Astrocyte (in vitro differentiated cells and primary cell): ENCODE results near the gene SLC16A10. TPM values are rescaled to one million over a fixed set of nuclear protein-coding genes. Genes with fewer than 3 reads are reported as not detected.
A peak's percentile ranks its signal among the peaks of the same experiment; 100 is the strongest.

Experiments
- DNase-seq: peaks from one replicate; pipeline ENCODE4 v3.0.0-alpha.2; 2010; ENCODE audit warnings: low read depth
- FAIRE-seq: peaks from 2 replicates; lab custom pipeline; 2011; peaks lifted over from hg19 to GRCh38; lab: Jason Lieb, UNC
- H2AFZ ChIP-seq: 2 replicates; pipeline ENCODE4 v1.6.0; 2012; ENCODE audit warnings: low read depth, low read length, inconsistent platforms
- H3K27ac ChIP-seq: 2 replicates; pipeline ENCODE4 v1.5.1; 2011; ENCODE audit warnings: low read depth, low read length, inconsistent platforms
- H3K27me3 ChIP-seq: 2 replicates; pipeline ENCODE4 v1.6.0; 2011; ENCODE audit warnings: low read length, inconsistent platforms; ENCODE audit not compliant: insufficient read depth
- H3K36me3 ChIP-seq: 2 replicates; pipeline ENCODE4 v1.5.1; 2011; ENCODE audit warnings: low read length, inconsistent platforms; ENCODE audit not compliant: insufficient read depth
- H3K4me1 ChIP-seq: 2 replicates; pipeline ENCODE4 v1.5.1; 2011; ENCODE audit warnings: low read length, inconsistent platforms; ENCODE audit not compliant: insufficient read depth
- H3K4me2 ChIP-seq: 2 replicates; pipeline ENCODE4 v1.6.0; 2012; ENCODE audit warnings: low read length, inconsistent platforms
- H3K4me3 ChIP-seq: 2 replicates; pipeline ENCODE4 v1.5.1; 2011; ENCODE audit warnings: low read depth, mild to moderate bottlenecking, low read length, inconsistent platforms; ENCODE audit not compliant: insufficient read depth
- H3K79me2 ChIP-seq: 2 replicates; pipeline ENCODE4 v1.6.0; 2012; ENCODE audit warnings: mild to moderate bottlenecking, low read length, inconsistent platforms; ENCODE audit not compliant: insufficient read depth
- H3K9ac ChIP-seq: 2 replicates; pipeline ENCODE4 v1.6.0; 2012; ENCODE audit warnings: mild to moderate bottlenecking, low read length, inconsistent platforms
- H3K9me3 ChIP-seq: 2 replicates; pipeline ENCODE4 v1.5.1; 2012; ENCODE audit warnings: low read depth, mild to moderate bottlenecking, low read length, inconsistent platforms; ENCODE audit not compliant: insufficient read depth
- H4K20me1 ChIP-seq: 2 replicates; pipeline ENCODE4 v1.6.0; 2012; ENCODE audit warnings: low read length, inconsistent platforms; ENCODE audit not compliant: insufficient read depth
- H3K27ac Mint-ChIP-seq: one replicate; pipeline ENCODE4 v1.8.0; 2021; ENCODE audit warnings: mild to moderate bottlenecking, mixed read lengths; ENCODE audit not compliant: unreplicated experiment
- H3K27me3 Mint-ChIP-seq: one replicate; pipeline ENCODE4 v1.8.0; 2021; ENCODE audit warnings: low read depth, mixed read lengths; ENCODE audit not compliant: unreplicated experiment
- H3K36me3 Mint-ChIP-seq: one replicate; pipeline ENCODE4 v1.8.0; 2021; ENCODE audit warnings: low read depth, mixed read lengths; ENCODE audit not compliant: unreplicated experiment
- H3K4me1 Mint-ChIP-seq: one replicate; pipeline ENCODE4 v1.8.0; 2021; ENCODE audit warnings: low read depth, mixed read lengths; ENCODE audit not compliant: unreplicated experiment
- H3K4me3 Mint-ChIP-seq: one replicate; pipeline ENCODE4 v1.8.0; 2021; ENCODE audit warnings: mild to moderate bottlenecking, moderate library complexity, mixed read lengths; ENCODE audit not compliant: unreplicated experiment
- H3K9me3 Mint-ChIP-seq: one replicate; pipeline ENCODE4 v1.8.0; 2021; ENCODE audit warnings: mild to moderate bottlenecking, mixed read lengths; ENCODE audit not compliant: unreplicated experiment
- CTCF ChIP-seq: IDR thresholded peaks from 2 replicates; pipeline ENCODE4 v1.5.1; 2011; ENCODE audit warnings: low read depth, mild to moderate bottlenecking, inconsistent platforms, low read length, moderate library complexity; ENCODE audit not compliant: insufficient read depth
- EZH2 ChIP-seq: IDR thresholded peaks from 2 replicates; pipeline ENCODE4 v1.6.1; 2012; ENCODE audit warnings: mild to moderate bottlenecking, low read length, inconsistent platforms; ENCODE audit not compliant: insufficient read depth
- total RNA-seq: library from RNA; stranded (reverse); gene quantifications from 2 replicates; pipeline ENCODE4 v1.2.1, GENCODE V29; 2021

SLC16A10 gene
- total RNA-seq, 1 donor from 2014 or later = 0.18 TPM

DNA sequence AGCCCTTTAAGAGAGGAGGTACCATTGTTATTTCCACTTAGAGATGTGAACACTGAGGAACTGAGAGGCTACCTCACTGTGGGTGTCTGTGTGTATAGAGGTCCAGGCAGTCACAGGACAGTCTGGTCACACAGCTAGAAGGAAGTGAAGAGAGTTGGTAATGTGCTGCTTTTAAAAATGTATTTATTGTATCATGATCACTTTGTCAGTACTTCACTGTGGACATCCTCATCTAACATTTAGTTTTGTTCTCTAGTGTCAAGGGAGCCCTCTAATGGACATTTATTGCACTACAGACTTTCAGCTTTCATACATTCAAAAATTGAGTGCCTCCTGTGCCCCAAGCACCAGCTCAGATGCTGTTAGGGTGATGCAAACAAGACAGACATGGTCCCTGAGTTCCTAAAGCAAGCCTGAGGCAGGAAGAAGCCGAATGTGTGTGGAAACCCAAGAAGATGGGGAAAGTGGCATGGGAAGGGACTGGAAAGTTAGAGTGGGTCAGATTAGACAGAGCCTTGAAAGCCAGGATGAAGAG, 123.0 kb downstream of the SLC16A10 start:
- H3K27ac Mint-ChIP-seq = no peak overlapping the region
- DNase-seq = peak; percentile 30

DNA sequence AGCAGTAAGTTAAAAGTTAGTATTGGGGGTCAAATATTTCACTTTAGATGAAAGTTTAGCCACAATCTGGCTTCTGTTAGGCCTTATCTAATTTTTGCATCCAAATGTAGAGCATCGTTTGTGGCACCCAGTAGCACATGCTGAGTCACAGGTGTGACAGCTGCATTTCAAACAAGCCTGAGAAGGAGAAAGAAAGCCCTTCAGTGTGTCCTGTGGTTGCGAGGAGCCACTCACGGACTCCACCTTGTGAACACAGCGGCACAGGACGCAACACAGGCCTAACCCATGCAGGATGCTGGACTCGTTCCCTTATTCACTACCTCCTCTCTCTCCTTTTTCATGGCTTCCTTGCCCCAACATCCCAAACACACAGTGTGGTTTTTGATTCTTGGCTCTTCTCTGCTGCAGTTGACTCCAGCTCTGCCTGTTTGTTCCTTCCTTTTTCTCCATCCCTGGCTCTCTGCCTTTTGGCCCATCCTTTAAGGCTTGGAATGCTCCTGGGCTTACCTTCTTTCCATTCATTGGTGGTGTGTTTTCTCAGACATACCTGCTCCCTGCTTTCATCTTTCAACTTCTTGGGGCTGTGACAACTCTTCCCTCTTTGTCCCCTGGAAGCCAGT, 124.2 kb downstream of the SLC16A10 start:
- Histone ChIP-seq H3K27me3 (no peaks in the 10 kb centered on the region), H3K9me3 (no peaks in the 10 kb centered on the region), H3K79me2 (no peaks in the 10 kb centered on the region), H3K4me2 (no peak overlapping the region), H3K36me3 (no peaks in the 10 kb centered on the region), H3K9ac (no peak overlapping the region), H3K4me3 (no peak overlapping the region), H2AFZ (no peak overlapping the region), H4K20me1 (no peaks in the 10 kb centered on the region), H3K4me1 (no peaks in the 10 kb centered on the region), H3K27ac (no peak overlapping the region)
- Mint-ChIP-seq H3K9me3 (no peaks in the 10 kb centered on the region), H3K4me3 (no peak overlapping the region), H3K27ac (no peak overlapping the region), H3K4me1 (no peaks in the 10 kb centered on the region), H3K27me3 (no peaks in the 10 kb centered on the region), H3K36me3 (no peaks in the 10 kb centered on the region)
- FAIRE-seq (no peak), DNase-seq (no peak)
- TF ChIP-seq EZH2 = no peak
- TF ChIP-seq CTCF = no peak

More for the DNA sequence above, 123.0 kb downstream of the SLC16A10 start:
- Histone ChIP-seq H3K79me2 (no peaks in the 10 kb centered on the region), H3K27ac (no peak overlapping the region), H3K9me3 (no peaks in the 10 kb centered on the region), H4K20me1 (no peaks in the 10 kb centered on the region), H3K9ac (no peak overlapping the region), H3K27me3 (no peaks in the 10 kb centered on the region), H3K4me1 (no peaks in the 10 kb centered on the region), H3K4me3 (no peak overlapping the region), H3K4me2 (no peak overlapping the region), H3K36me3 (no peaks in the 10 kb centered on the region), H2AFZ (no peak overlapping the region)
- H3K36me3 Mint-ChIP-seq = no peaks in the 10 kb centered on the region
- H3K4me3 Mint-ChIP-seq = no peak overlapping the region
- peak; percentile 71 for TF ChIP-seq CTCF
- TF ChIP-seq EZH2 = no peak
- H3K4me1 Mint-ChIP-seq = no peaks in the 10 kb centered on the region
- no peaks in the 10 kb centered on the region for H3K9me3 Mint-ChIP-seq
- no peaks in the 10 kb centered on the region for H3K27me3 Mint-ChIP-seq
- FAIRE-seq = peak; percentile 34

- no peak overlapping the region for H2AFZ ChIP-seq
- Mint-ChIP-seq H3K27ac (no peak overlapping the region), H3K36me3 (no peaks in the 10 kb centered on the region), H3K27me3 (no peaks in the 10 kb centered on the region), H3K4me1 (no peaks in the 10 kb centered on the region), H3K4me3 (no peak overlapping the region), H3K9me3 (no peaks in the 10 kb centered on the region)
- no peak overlapping the region for H3K4me3 ChIP-seq
- no peak overlapping the region for H3K4me2 ChIP-seq
- H3K9me3 ChIP-seq = no peaks in the 10 kb centered on the region
- H3K27ac ChIP-seq = no peak overlapping the region
- DNase-seq = no peak
- H3K36me3 ChIP-seq = no peaks in the 10 kb centered on the region
- H3K79me2 ChIP-seq = no peaks in the 10 kb centered on the region
- no peaks in the 10 kb centered on the region for H3K4me1 ChIP-seq
- no peak overlapping the region for H3K9ac ChIP-seq
- H4K20me1 ChIP-seq = no peaks in the 10 kb centered on the region
- no peaks in the 10 kb centered on the region for H3K27me3 ChIP-seq
- no peak for FAIRE-seq
- TF ChIP-seq EZH2 (no peak), CTCF (no peak)
These were observed 125.3 kb downstream of the SLC16A10 start for GRCh38 chr6:111212625-111213024.
